H9 (cell line): ENCODE results near the gene NFATC1. TPM values are rescaled to one million over a fixed set of nuclear protein-coding genes. Genes with fewer than 3 reads are reported as not detected.

Source experiments
- DNase-seq: peaks from one replicate; pipeline ENCODE4 v3.0.0-alpha.2; 2017
- H2AFZ ChIP-seq: one replicate; pipeline ENCODE4 v1.6.1; 2013; ENCODE audit warnings: mild to moderate bottlenecking, low read length, control low read depth, moderate library complexity
- H2AK5ac ChIP-seq: 2 replicates; pipeline ENCODE4 v1.6.1; 2013; ENCODE audit warnings: low read length, control low read depth, mixed read lengths; ENCODE audit not compliant: insufficient read length
- H2BK120ac ChIP-seq: one replicate; pipeline ENCODE4 v1.6.1; 2013; ENCODE audit warnings: low read depth, mild to moderate bottlenecking, low read length, control low read depth, inconsistent platforms; ENCODE audit not compliant: poor library complexity, severe bottlenecking
- H2BK12ac ChIP-seq: 2 replicates; pipeline ENCODE4 v1.6.1; 2013; ENCODE audit warnings: low read length, control low read depth, mixed read lengths, low read depth; ENCODE audit not compliant: insufficient read length
- H2BK15ac ChIP-seq: 2 replicates; pipeline ENCODE4 v1.6.1; 2013; ENCODE audit warnings: low read depth, low read length, control low read depth
- H2BK20ac ChIP-seq: one replicate; pipeline ENCODE4 v1.6.1; 2013; ENCODE audit warnings: low read depth, mild to moderate bottlenecking, low read length, control low read depth, inconsistent platforms; ENCODE audit not compliant: poor library complexity, severe bottlenecking
- H2BK5ac ChIP-seq: 2 replicates; pipeline ENCODE4 v1.6.1; 2013; ENCODE audit warnings: low read length, control low read depth, mixed read lengths; ENCODE audit not compliant: insufficient read length
- H3K14ac ChIP-seq: 2 replicates; pipeline ENCODE4 v1.6.1; 2013; ENCODE audit warnings: low read length, control low read depth; ENCODE audit not compliant: insufficient read depth
- H3K18ac ChIP-seq: 2 replicates; pipeline ENCODE4 v1.6.1; 2013; ENCODE audit warnings: low read depth, mild to moderate bottlenecking, mixed read lengths, low read length, control low read depth; ENCODE audit not compliant: insufficient read length
- H3K23ac ChIP-seq: 2 replicates; pipeline ENCODE4 v1.6.1; 2013; ENCODE audit warnings: low read length, control low read depth, mixed read lengths, low read depth; ENCODE audit not compliant: insufficient read length
- H3K23me2 ChIP-seq: 2 replicates; pipeline ENCODE4 v1.6.1; 2013; ENCODE audit warnings: low read depth, mild to moderate bottlenecking, mixed read lengths, low read length, control low read depth; ENCODE audit not compliant: insufficient read length, poor library complexity, severe bottlenecking
- H3K27ac ChIP-seq: 2 replicates; pipeline ENCODE4 v1.5.1; 2013; ENCODE audit warnings: low read length, control low read depth, mixed read lengths, low read depth; ENCODE audit not compliant: insufficient read length
- H3K27me3 ChIP-seq: 2 replicates; pipeline ENCODE4 v1.6.1; 2013; ENCODE audit warnings: low read length, control low read depth, inconsistent platforms; ENCODE audit not compliant: insufficient read depth
- H3K4ac ChIP-seq: 2 replicates; pipeline ENCODE4 v1.6.1; 2013; ENCODE audit warnings: low read depth, mild to moderate bottlenecking, control low read depth, inconsistent platforms, low read length, moderate library complexity
- H3K4me1 ChIP-seq: 2 replicates; pipeline ENCODE4 v1.6.1; 2013; ENCODE audit warnings: low read length, control low read depth, inconsistent platforms; ENCODE audit not compliant: insufficient read depth
- H3K4me2 ChIP-seq: 2 replicates; pipeline ENCODE4 v1.6.1; 2013; ENCODE audit warnings: low read length, control low read depth, mixed read lengths; ENCODE audit not compliant: insufficient read length, insufficient read depth
- H3K56ac ChIP-seq: 2 replicates; pipeline ENCODE4 v1.6.1; 2013; ENCODE audit warnings: low read depth, mild to moderate bottlenecking, mixed read lengths, low read length, control low read depth; ENCODE audit not compliant: insufficient read length
- H3K79me1 ChIP-seq: 2 replicates; pipeline ENCODE4 v1.6.1; 2013; ENCODE audit warnings: low read depth, mild to moderate bottlenecking, moderate library complexity, low read length, control low read depth, inconsistent platforms; ENCODE audit not compliant: insufficient read depth, poor library complexity, severe bottlenecking
- H3K79me2 ChIP-seq: 2 replicates; pipeline ENCODE4 v1.6.1; 2013; ENCODE audit warnings: low read length, control low read depth, inconsistent platforms; ENCODE audit not compliant: insufficient read depth
- H3K9ac ChIP-seq: 2 replicates; pipeline ENCODE4 v1.6.1; 2013; ENCODE audit warnings: low read length, control low read depth, mixed read lengths; ENCODE audit not compliant: insufficient read length; ENCODE audit errors: extremely low read depth
- H3K9me3 ChIP-seq: one replicate; pipeline ENCODE4 v1.6.1; 2013; ENCODE audit warnings: low read depth, low read length, inconsistent platforms; ENCODE audit not compliant: control insufficient read depth
- H3T11ph ChIP-seq: one replicate; pipeline ENCODE4 v1.6.1; 2013; ENCODE audit warnings: mild to moderate bottlenecking, low read length, control low read depth, inconsistent platforms
- H4K20me1 ChIP-seq: one replicate; pipeline ENCODE4 v1.6.1; 2013; ENCODE audit not compliant: control insufficient read depth, insufficient read length, insufficient read depth
- H4K5ac ChIP-seq: 2 replicates; pipeline ENCODE4 v1.6.1; 2013; ENCODE audit warnings: low read depth, mild to moderate bottlenecking, mixed read lengths, low read length, control low read depth; ENCODE audit not compliant: insufficient read length
- H4K8ac ChIP-seq: replicated peaks from 2 replicates; pipeline ENCODE4 v1.6.1; 2013; ENCODE audit warnings: low read length, control low read depth, mixed read lengths, low read depth; ENCODE audit not compliant: insufficient read length
- H4K91ac ChIP-seq: 2 replicates; pipeline ENCODE4 v1.6.1; 2013; ENCODE audit warnings: low read depth, mild to moderate bottlenecking, moderate library complexity, mixed read lengths, low read length, control low read depth; ENCODE audit not compliant: insufficient read length
- H3K27ac Mint-ChIP-seq, 3 experiments: 2 replicates in 2 of 3; 3 replicates in 1 of 3; pipeline ENCODE4 v1.8.0; 2020 to 2021; ENCODE audit warnings: mixed read lengths in 3 of 3, mild to moderate bottlenecking in 1 of 3, moderate library complexity in 1 of 3
- H3K27me3 Mint-ChIP-seq: 2 replicates; pipeline ENCODE4 v1.8.0; 2021; ENCODE audit warnings: low read depth, mild to moderate bottlenecking, moderate library complexity, mixed read lengths
- H3K36me3 Mint-ChIP-seq, 3 experiments: 2 replicates in 2 of 3; 3 replicates in 1 of 3; pipeline ENCODE4 v1.8.0; 2020 to 2021; ENCODE audit warnings: low read depth in 3 of 3, mixed read lengths in 3 of 3; ENCODE audit not compliant: insufficient read depth in 1 of 3
- H3K4me1 Mint-ChIP-seq, 2 experiments: 2 replicates each; pipeline ENCODE4 v1.8.0; 2020; ENCODE audit warnings: mixed read lengths in 2 of 2
- H3K4me3 Mint-ChIP-seq, 2 experiments: 2 replicates in 1 of 2; 3 replicates in 1 of 2; pipeline ENCODE4 v1.8.0; 2020 to 2021; ENCODE audit warnings: mild to moderate bottlenecking in 2 of 2, mixed read lengths in 2 of 2, moderate library complexity in 1 of 2
- H3K9me3 Mint-ChIP-seq, 2 experiments: 2 replicates in 1 of 2; 3 replicates in 1 of 2; pipeline ENCODE4 v1.8.0; 2020; ENCODE audit warnings: mild to moderate bottlenecking in 2 of 2, mixed read lengths in 2 of 2, moderate library complexity in 1 of 2
- WGBS: extraction: QIAGEN DNeasy Blood & Tissue Kit; methylation state at CpG from one replicate; pipeline ENCODE4 v1.1.7; 2013; ENCODE audit warnings: missing lambda C conversion rate, low lambda C conversion rate, mixed read lengths; ENCODE audit not compliant: insufficient read length; ENCODE audit errors: extremely low coverage; 5-methylcytosine and 5-hydroxymethylcytosine counted together
- total RNA-seq: library from RNA; stranded (reverse); gene quantifications from 2 replicates; pipeline ENCODE4 v1.2.1, GENCODE V29; 2021
- TF ChIP-seq, protein P1 (sequence below): fragments of 200-600 bp; sonication (generic); conservative IDR thresholded peaks from 3 replicates; pipeline ENCODE4 v1.8.0; 2021; ENCODE audit warnings: antibody characterized with exemption, mild to moderate bottlenecking

The NFATC1 gene
- total RNA-seq, 1 experiment from 2014 or later: 5.5 TPM

DNA sequence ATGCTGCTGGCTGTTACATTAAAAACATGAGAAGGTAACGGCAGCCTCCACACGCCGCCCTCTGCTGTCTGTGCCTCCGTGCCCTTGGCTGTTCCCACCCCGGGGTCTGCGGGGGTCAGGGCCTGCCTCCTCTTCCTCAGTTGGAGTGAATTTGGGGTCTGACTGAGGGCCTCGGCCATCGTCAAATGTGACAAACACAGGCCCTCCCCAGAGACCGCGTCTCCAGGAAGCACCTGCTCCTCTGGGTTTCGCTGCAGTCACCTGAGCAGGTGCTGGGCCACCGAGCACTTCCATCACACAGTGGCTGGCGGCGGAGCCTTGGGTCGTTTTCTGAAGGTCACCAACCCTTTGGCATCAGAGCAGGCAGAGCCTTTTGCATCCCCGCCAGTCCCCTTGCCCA, 70.9 kb downstream of the NFATC1 start:
- H3K9me3 Mint-ChIP-seq: no peaks in the 10 kb centered on the region
- H3K4ac ChIP-seq: no peak overlapping the region

More for the DNA sequence above, 70.9 kb downstream of the NFATC1 start:
- no peaks in the 10 kb centered on the region for H3K79me1 ChIP-seq
- no peaks in the 10 kb centered on the region for H3K79me2 ChIP-seq
- H3K23ac ChIP-seq: no peak overlapping the region
- no peaks in the 10 kb centered on the region for H3K23me2 ChIP-seq
- H2BK120ac ChIP-seq: no peak overlapping the region
- H2BK15ac ChIP-seq: no peak overlapping the region
- H3K18ac ChIP-seq: no peak overlapping the region
- H3K27me3 ChIP-seq: no peaks in the 10 kb centered on the region
- no peak overlapping the region for H4K91ac ChIP-seq
- no peak overlapping the region for H2BK20ac ChIP-seq
- H4K20me1 ChIP-seq: no peaks in the 10 kb centered on the region
- peaks cover 3 to 9% (median 6%) of the 10 kb centered on the region in 3 experiments; a peak in 2 of 7 replicates for H3K36me3 Mint-ChIP-seq
- H3K4me1 ChIP-seq: no peaks in the 10 kb centered on the region
- H2BK5ac ChIP-seq: no peak overlapping the region
- WGBS: no CpG with 5 or more reads among the region's 16 CpGs
- no peaks in the 10 kb centered on the region for H3K27me3 Mint-ChIP-seq
- no peaks in the 10 kb centered on the region for H3K9me3 ChIP-seq
- H2BK12ac ChIP-seq: no peak overlapping the region
- no peak overlapping the region for H3K9ac ChIP-seq
- H3K27ac ChIP-seq: no peak overlapping the region
- H3K56ac ChIP-seq: no peak overlapping the region
- no peak for DNase-seq
- H2AK5ac ChIP-seq: no peak overlapping the region
- H3K27ac Mint-ChIP-seq: peak overlapping the region in 1 of 3 experiments; percentile 79; a peak in 1 of 7 replicates
- no peak overlapping the region for H3K4me3 Mint-ChIP-seq
- H3K14ac ChIP-seq: no peak overlapping the region
- no peak overlapping the region for H4K5ac ChIP-seq
- H3K4me2 ChIP-seq: no peak overlapping the region
- no peak overlapping the region for H2AFZ ChIP-seq
- H3T11ph ChIP-seq: no peak overlapping the region
- TF ChIP-seq, protein P1, sequence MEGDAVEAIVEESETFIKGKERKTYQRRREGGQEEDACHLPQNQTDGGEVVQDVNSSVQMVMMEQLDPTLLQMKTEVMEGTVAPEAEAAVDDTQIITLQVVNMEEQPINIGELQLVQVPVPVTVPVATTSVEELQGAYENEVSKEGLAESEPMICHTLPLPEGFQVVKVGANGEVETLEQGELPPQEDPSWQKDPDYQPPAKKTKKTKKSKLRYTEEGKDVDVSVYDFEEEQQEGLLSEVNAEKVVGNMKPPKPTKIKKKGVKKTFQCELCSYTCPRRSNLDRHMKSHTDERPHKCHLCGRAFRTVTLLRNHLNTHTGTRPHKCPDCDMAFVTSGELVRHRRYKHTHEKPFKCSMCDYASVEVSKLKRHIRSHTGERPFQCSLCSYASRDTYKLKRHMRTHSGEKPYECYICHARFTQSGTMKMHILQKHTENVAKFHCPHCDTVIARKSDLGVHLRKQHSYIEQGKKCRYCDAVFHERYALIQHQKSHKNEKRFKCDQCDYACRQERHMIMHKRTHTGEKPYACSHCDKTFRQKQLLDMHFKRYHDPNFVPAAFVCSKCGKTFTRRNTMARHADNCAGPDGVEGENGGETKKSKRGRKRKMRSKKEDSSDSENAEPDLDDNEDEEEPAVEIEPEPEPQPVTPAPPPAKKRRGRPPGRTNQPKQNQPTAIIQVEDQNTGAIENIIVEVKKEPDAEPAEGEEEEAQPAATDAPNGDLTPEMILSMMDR: no peak
- H3K4me1 Mint-ChIP-seq: peaks cover 7 to 22% of the 10 kb centered on the region in 2 experiments
- H4K8ac ChIP-seq: no peak overlapping the region
